Measurements from ENCODE around the gene NRBF2.
A peak's percentile ranks its signal among the peaks of the same experiment; 100 is the strongest.

NRBF2 gene

DNA sequence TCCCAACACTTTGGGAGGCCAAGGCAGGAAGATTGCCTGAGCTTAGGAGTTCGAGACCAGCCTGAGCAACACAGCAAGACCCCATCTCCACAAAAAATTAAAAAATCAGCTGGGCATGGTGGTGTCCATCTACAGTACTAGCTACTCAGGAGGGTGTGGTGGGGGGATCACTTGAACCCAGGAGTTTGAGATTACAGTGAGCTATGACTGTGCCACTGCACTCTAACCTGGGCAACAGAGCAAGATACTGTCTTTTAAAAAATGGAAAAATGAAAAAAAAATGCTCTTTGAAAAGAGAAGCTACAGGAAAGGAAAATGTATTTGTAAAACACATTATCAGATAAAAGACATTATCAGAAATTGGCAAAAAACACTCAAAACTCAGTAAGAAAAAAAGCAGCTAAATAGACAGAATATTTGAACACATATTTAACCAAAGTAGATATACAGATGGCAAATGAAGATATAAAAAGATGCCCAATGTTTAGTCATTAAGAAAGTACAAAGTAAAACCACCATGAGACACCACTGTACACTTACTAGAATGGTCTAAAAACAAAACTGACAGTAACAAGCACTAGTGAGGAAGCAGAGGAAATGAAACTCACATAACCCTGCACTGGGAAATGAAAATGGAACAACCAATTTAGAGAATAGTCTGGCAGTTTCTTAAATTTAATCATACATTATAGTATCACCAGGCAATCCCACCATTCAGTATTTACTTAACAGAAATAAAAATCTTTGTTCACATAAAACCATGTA is 40.5 kb downstream of the NRBF2 start:
- no peak overlapping the region for H3K4me3 ChIP-seq (ENCODE audit: low read depth, low read length)
- DNase-seq (ENCODE audit: low read depth), result peak; percentile 79
- TF ChIP-seq, protein P1, sequence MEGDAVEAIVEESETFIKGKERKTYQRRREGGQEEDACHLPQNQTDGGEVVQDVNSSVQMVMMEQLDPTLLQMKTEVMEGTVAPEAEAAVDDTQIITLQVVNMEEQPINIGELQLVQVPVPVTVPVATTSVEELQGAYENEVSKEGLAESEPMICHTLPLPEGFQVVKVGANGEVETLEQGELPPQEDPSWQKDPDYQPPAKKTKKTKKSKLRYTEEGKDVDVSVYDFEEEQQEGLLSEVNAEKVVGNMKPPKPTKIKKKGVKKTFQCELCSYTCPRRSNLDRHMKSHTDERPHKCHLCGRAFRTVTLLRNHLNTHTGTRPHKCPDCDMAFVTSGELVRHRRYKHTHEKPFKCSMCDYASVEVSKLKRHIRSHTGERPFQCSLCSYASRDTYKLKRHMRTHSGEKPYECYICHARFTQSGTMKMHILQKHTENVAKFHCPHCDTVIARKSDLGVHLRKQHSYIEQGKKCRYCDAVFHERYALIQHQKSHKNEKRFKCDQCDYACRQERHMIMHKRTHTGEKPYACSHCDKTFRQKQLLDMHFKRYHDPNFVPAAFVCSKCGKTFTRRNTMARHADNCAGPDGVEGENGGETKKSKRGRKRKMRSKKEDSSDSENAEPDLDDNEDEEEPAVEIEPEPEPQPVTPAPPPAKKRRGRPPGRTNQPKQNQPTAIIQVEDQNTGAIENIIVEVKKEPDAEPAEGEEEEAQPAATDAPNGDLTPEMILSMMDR (IDR thresholded peaks at IDR 0.05; ENCODE audit: insufficient read depth, low read depth, low read length, missing control alignments), result no peak

DNA sequence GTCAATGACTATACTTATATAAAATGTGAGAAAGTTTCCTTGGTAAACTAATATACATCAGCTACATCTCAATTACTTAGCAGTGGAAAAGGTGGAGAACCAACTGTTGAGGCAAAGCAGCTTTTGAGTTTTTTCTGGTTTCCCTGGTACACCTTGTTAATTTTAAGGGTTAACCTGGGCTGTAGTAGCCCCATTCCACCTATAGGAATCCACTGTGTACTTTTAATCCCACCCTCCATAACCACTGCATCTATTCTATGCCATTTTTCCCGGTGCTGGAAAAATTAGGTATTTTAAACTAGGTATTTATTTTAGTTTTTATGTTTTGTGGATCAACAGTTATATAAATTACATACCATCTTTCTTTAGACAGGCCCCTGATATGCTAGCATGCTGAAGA is 42.4 kb downstream of the NRBF2 start:
- no peak for DNase-seq (ENCODE audit: low read depth)
- no peak overlapping the region for H3K4me3 ChIP-seq (ENCODE audit: low read depth, low read length)
- TF ChIP-seq, protein P1 (IDR thresholded peaks at IDR 0.05; ENCODE audit: insufficient read depth, low read depth, low read length, missing control alignments), result no peak

DNA sequence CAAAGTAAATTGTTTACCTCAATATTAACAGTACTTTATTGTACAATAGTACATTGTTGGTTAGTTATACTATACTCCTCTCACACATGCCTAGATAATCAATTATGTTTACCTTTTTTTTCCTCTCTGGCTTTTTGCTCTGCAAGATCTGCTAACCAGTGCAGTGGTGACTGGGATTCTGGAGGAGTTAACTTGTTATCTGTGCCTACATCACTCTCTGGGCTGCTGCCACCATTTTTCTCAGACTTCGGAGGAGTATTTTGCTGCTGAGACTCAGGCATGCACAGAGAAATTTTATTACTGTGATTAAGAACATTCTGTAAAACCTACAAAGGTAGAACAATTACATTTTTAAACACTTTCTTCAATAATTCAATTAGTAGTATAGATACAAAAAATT is 59.7 kb downstream of the NRBF2 start:
- DNase-seq (ENCODE audit: low read depth), result no peak
- no peak overlapping the region for H3K4me3 ChIP-seq (ENCODE audit: low read depth, low read length)
- TF ChIP-seq, protein P1 (IDR thresholded peaks at IDR 0.05; ENCODE audit: insufficient read depth, low read depth, low read length, missing control alignments), result no peak

DNA sequence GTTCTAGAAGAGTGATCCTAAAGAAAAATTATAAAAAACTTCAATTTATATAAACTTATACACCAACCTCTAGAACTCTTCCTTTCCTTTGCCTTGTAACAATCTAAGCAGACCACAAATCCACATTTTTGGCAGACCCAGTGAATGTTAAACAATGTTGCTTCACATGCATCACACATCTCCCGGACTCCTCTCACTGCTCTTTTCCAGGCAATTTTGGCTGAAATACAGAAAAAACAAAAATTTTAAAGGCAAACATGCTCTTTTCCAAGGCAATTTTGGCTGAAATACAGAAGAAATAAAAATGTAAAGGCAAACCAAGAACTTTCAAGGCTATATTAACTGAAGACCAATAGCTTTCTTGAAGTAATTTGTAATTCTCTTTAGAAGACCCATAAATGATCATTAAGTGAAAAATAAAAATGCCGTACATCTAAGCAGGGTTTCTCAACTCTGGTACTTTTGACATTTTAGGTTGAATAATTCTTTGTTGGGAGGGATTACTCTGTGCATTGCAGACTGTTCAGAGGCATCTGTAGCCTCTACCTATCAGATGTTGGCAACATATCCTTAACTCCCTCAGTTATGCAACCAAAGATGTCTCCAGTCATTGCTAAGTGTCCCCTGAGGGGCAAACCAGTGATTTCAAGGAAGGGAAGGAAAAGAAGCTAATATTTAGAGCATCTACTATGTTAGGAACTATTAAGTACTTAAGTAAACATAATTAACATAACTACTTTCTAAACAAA is 64.4 kb downstream of the NRBF2 start:
- no peak overlapping the region for H3K4me3 ChIP-seq (ENCODE audit: low read depth, low read length)
- TF ChIP-seq, protein P1 (IDR thresholded peaks at IDR 0.05; ENCODE audit: insufficient read depth, low read depth, low read length, missing control alignments), result no peak
- no peak for DNase-seq (ENCODE audit: low read depth)

DNA sequence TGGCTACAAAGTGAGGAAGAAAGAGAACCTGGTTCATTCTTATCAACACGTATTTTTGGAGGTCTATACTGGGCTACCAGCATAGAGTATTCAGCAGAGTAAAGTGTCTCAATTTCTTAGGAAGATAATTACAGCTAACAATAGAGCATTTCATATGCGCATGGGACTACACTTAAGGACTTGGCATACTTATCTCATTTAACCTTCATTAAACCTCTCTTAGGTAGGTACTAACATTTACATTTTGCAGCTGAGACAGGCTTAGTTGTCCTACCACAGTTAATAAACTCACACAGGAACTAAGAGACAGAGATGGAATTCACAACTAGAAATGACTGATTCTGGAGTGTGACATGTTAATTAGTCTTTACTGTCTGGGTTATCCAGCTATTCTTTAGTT is 66.6 kb downstream of the NRBF2 start:
- H3K4me3 ChIP-seq (ENCODE audit: low read depth, low read length), result no peak overlapping the region
- TF ChIP-seq, protein P1 (IDR thresholded peaks at IDR 0.05; ENCODE audit: insufficient read depth, low read depth, low read length, missing control alignments), result no peak
- no peak for DNase-seq (ENCODE audit: low read depth)

DNA sequence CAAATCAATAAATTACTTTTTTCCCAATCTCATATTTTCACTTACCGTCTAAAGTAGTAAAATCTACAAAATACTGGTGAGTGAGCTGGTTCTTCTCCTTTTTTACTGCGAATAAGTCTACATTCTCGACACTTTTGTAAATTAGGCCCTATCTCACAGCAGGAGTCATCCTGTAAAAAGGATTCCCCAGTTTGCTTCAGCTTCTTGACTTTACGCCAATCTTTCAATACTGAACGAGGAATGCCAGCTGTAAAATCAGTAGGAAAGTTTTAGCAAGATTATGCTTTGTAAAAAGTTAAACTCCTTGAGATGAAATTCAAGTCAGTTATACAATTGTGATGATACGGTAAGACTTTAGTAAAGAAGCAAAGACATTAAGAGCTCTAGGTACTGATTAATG is 67.3 kb downstream of the NRBF2 start:
- no peak overlapping the region for H3K4me3 ChIP-seq (ENCODE audit: low read depth, low read length)
- DNase-seq (ENCODE audit: low read depth), result no peak
- TF ChIP-seq, protein P1 (IDR thresholded peaks at IDR 0.05; ENCODE audit: insufficient read depth, low read depth, low read length, missing control alignments), result no peak

Data from GM12865 (cell line).